MM.1S (cell line): ENCODE measurements around the gene KRTAP10-6.
"Not testable (repeated sequence)": the region's sequence is repeated elsewhere in the genome, so short reads cannot be mapped to it uniquely, and the experiment has no call there.

ENCODE experiments used
- DNase-seq: peaks from one replicate; pipeline ENCODE4 v3.0.0-alpha.2; 2015
- H2AFZ ChIP-seq: fragments of 300-600 bp; sonication (generic); 2 replicates; pipeline ENCODE4 v1.6.0; 2016; ENCODE audit warnings: antibody characterized with exemption, low read length
- H3F3A ChIP-seq: fragments of 300-600 bp; sonication (generic); 2 replicates; pipeline ENCODE4 v1.6.1; 2016; ENCODE audit warnings: mild to moderate bottlenecking, antibody characterized with exemption, low read length, moderate library complexity, mixed read lengths; ENCODE audit not compliant: insufficient read depth
- H3K27ac ChIP-seq: fragments of 300-600 bp; sonication (generic); 2 replicates; pipeline ENCODE4 v1.5.1; 2016; ENCODE audit warnings: mild to moderate bottlenecking, low read length
- H3K27me3 ChIP-seq: fragments of 300-600 bp; sonication (generic); replicated peaks from 2 replicates; pipeline ENCODE4 v1.6.0; 2016; ENCODE audit warnings: low read length; ENCODE audit not compliant: insufficient read depth
- H3K36me3 ChIP-seq: fragments of 300-600 bp; sonication (generic); replicated peaks from 2 replicates; pipeline ENCODE4 v1.6.1; 2016; ENCODE audit warnings: mild to moderate bottlenecking, low read length, mixed read lengths; ENCODE audit not compliant: insufficient read depth
- H3K4me1 ChIP-seq: fragments of 300-600 bp; sonication (generic); 2 replicates; pipeline ENCODE4 v1.6.1; 2016; ENCODE audit warnings: low read length, mixed read lengths
- H3K4me2 ChIP-seq: fragments of 300-600 bp; sonication (generic); 2 replicates; pipeline ENCODE4 v1.6.0; 2016; ENCODE audit warnings: low read depth, low read length
- H3K4me3 ChIP-seq: fragments of 300-600 bp; sonication (generic); 2 replicates; pipeline ENCODE4 v1.5.1; 2016; ENCODE audit warnings: low read length, mixed read lengths
- H3K79me2 ChIP-seq: fragments of 300-600 bp; sonication (generic); 2 replicates; pipeline ENCODE4 v1.6.1; 2016; ENCODE audit warnings: mixed run types, low read length, mixed read lengths
- H3K9ac ChIP-seq: fragments of 300-600 bp; sonication (generic); 2 replicates; pipeline ENCODE4 v1.6.1; 2016; ENCODE audit warnings: low read length, mixed read lengths
- H3K9me2 ChIP-seq: fragments of 300-600 bp; sonication (generic); replicated peaks from 2 replicates; pipeline ENCODE4 v1.6.1; 2016; ENCODE audit warnings: mild to moderate bottlenecking, low read length, mixed read lengths; ENCODE audit not compliant: insufficient read depth
- H3K9me3 ChIP-seq: fragments of 300-600 bp; sonication (generic); replicated peaks from 2 replicates; pipeline ENCODE4 v1.6.1; 2016; ENCODE audit warnings: mild to moderate bottlenecking, low read length, mixed read lengths; ENCODE audit not compliant: insufficient read depth
- H4K20me1 ChIP-seq: fragments of 300-600 bp; sonication (generic); 2 replicates; pipeline ENCODE4 v1.6.1; 2016; ENCODE audit warnings: mild to moderate bottlenecking, low read length, moderate library complexity, mixed read lengths; ENCODE audit not compliant: insufficient read depth
- CTCF ChIP-seq: fragments of 300-600 bp; sonication (generic); IDR thresholded peaks from 2 replicates; pipeline ENCODE4 v1.5.1; 2016; ENCODE audit warnings: antibody characterized with exemption, low read length, mixed read lengths
- EZH2 ChIP-seq: fragments of 300-600 bp; sonication (generic); optimal IDR thresholded peaks from 2 replicates; pipeline ENCODE3; 2017; ENCODE audit warnings: low read depth, mild to moderate bottlenecking, antibody characterized with exemption, low read length, mixed read lengths
- EZH2phosphoT487 ChIP-seq: fragments of 300-600 bp; sonication (generic); IDR thresholded peaks from 2 replicates; pipeline ENCODE4 v1.6.1; 2018; ENCODE audit warnings: antibody characterized with exemption, low read length

The KRTAP10-6 gene

GRCh38 chr21:44564099-44564498 is 28.2 kb downstream of the KRTAP10-6 start:
- no peak for TF ChIP-seq EZH2phosphoT487
- no peak for TF ChIP-seq EZH2
- TF ChIP-seq CTCF = no peak
- no peak overlapping the region for H2AFZ ChIP-seq
- no peak overlapping the region for H3K4me2 ChIP-seq
- H3K36me3 ChIP-seq = no peaks in the 10 kb centered on the region
- no peaks in the 10 kb centered on the region for H3F3A ChIP-seq
- no peak overlapping the region for H3K4me3 ChIP-seq
- DNase-seq = no peak
- H3K9ac ChIP-seq = no peak overlapping the region
- H4K20me1 ChIP-seq = no peaks in the 10 kb centered on the region
- peaks cover 92% of the 10 kb centered on the region for H3K27me3 ChIP-seq
- H3K27ac ChIP-seq = no peak overlapping the region
- H3K9me3 ChIP-seq = no peaks in the 10 kb centered on the region
- no peaks in the 10 kb centered on the region for H3K4me1 ChIP-seq
- no peaks in the 10 kb centered on the region for H3K9me2 ChIP-seq
- H3K79me2 ChIP-seq = no peaks in the 10 kb centered on the region

- no peak for TF ChIP-seq CTCF
- TF ChIP-seq EZH2phosphoT487 = no peak
- TF ChIP-seq EZH2 = no peak
- Histone ChIP-seq H3K79me2 (no peaks in the 10 kb centered on the region), H3K9me2 (no peaks in the 10 kb centered on the region), H3K9me3 (no peaks in the 10 kb centered on the region), H3K9ac (no peak within 1 kb of the TSS), H3K4me1 (no peaks in the 10 kb centered on the region), H3F3A (no peaks in the 10 kb centered on the region), H3K27me3 (peaks cover 92% of the 10 kb centered on the region), H3K4me2 (no peak within 1 kb of the TSS), H3K4me3 (no peak within 1 kb of the TSS), H3K36me3 (no peaks in the 10 kb centered on the region), H3K27ac (no peak within 1 kb of the TSS), H4K20me1 (no peaks in the 10 kb centered on the region), H2AFZ (no peak within 1 kb of the TSS)
- no peak for DNase-seq
These were observed 33.6 kb downstream of the KRTAP10-6 start, which contains the start of gene KRTAP10-3 for GRCh38 chr21:44558695-44559094. TSS of gene KRTAP10-3 (minus strand) at chr21:44558795. CDS start at chr21:44558715, 80 bp downstream.

DNA sequence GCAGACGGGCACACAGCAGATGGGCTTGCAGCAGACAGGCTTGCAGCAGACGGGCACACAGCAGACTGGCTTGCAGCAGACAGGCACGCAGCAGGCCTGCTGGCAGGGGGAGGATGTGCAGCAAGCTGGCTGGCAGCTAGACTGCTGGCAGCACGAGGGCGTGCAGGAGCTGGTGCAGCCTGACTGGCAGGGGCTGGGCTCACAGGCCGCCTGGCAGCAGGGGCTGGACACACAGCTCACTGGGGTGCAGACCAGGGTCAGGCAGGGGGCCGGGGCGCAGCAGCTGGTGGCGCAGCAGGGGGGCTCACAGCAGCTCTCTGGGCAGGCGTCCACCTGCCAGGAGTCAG is 34.0 kb downstream of the KRTAP10-6 start:
- not testable (repeated sequence) for H3F3A ChIP-seq, H3K9me2 ChIP-seq, H3K4me1 ChIP-seq, H3K79me2 ChIP-seq, DNase-seq, H2AFZ ChIP-seq, H4K20me1 ChIP-seq, H3K4me2 ChIP-seq, H3K9me3 ChIP-seq, H3K9ac ChIP-seq, H3K36me3 ChIP-seq, H3K27ac ChIP-seq, H3K4me3 ChIP-seq
- H3K27me3 ChIP-seq = peaks cover 92% of the 10 kb centered on the region

DNA sequence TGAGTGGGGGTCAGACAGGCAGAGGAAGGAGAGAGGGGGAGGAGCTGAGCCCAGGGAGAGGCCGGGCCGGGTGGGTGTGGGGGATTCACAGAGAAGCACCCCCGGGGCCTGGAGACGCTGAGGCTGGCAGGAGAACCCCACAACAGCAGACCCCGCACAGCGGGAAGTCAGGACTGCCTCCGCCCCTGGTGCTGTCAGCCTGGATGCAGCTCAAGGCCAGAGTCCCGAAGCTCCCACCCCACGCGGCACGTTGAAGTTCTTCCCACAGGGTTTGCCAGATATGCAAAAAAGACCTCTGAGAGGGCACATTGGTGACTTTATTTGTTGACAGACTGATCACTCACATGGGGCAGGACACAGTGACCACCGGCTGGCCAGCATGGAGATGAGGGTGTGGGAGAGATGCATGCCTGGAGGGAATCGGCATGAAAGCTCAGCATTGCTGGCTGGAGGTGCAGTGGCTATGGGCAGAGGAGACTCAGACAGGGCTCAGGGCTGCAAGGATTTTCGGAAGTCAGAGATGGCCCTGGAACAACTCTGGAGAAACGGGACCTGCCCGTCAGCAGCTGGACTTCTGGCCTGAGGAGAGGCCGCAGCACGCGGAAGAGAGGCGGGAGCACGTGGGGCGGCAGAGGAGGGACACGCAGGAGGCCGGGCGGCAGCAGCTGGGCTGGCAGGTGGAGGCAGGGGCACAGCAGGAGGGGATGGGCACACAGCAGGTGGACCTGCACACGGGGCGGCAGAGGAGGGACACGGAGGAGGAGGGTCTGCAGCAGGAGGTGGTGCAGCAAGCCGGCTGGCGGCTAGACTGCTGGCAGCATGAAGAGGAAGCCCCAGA is 34.6 kb downstream of the KRTAP10-6 start:
- no peak for TF ChIP-seq EZH2
- TF ChIP-seq CTCF = no peak
- TF ChIP-seq EZH2phosphoT487 = no peak
- Histone ChIP-seq H3K36me3 (no peaks in the 10 kb centered on the region), H3K9ac (no peak overlapping the region), H3K4me2 (no peak overlapping the region), H2AFZ (no peak overlapping the region), H3K79me2 (no peaks in the 10 kb centered on the region), H3K4me1 (no peaks in the 10 kb centered on the region), H4K20me1 (no peaks in the 10 kb centered on the region), H3K9me3 (no peaks in the 10 kb centered on the region), H3K4me3 (no peak overlapping the region), H3F3A (no peaks in the 10 kb centered on the region), H3K27me3 (peaks cover 92% of the 10 kb centered on the region), H3K27ac (no peak overlapping the region), H3K9me2 (no peaks in the 10 kb centered on the region)
- no peak for DNase-seq
